Immature natural killer cell (primary cell): ENCODE results near the gene CDKL1. TPM values are rescaled to one million over a fixed set of nuclear protein-coding genes. Genes with fewer than 3 reads are reported as not detected.
"Not testable (repeated sequence)": the region's sequence is repeated elsewhere in the genome, so short reads cannot be mapped to it uniquely, and the experiment has no call there.

ENCODE experiments used
- DNase-seq, 3 donors: peaks; one replicate each; pipeline ENCODE4 v3.0.0; 2022; ENCODE audit warnings: mixed read lengths in 1 of 3
- H3K27ac Mint-ChIP-seq, 6 donors: one replicate each; pipeline ENCODE4 v1.8.0; 2020; ENCODE audit warnings: mixed read lengths in 6 of 6, mild to moderate bottlenecking in 5 of 6, inconsistent platforms in 4 of 6, moderate library complexity in 3 of 6
- H3K27me3 Mint-ChIP-seq, 3 donors: one replicate each; pipeline ENCODE4 v1.8.0; 2020 to 2021; ENCODE audit warnings: low read depth in 3 of 3, mild to moderate bottlenecking in 3 of 3, mixed read lengths in 3 of 3, moderate library complexity in 3 of 3, inconsistent platforms in 1 of 3
- H3K36me3 Mint-ChIP-seq, 3 donors: one replicate each; pipeline ENCODE4 v1.8.0; 2020; ENCODE audit warnings: mixed read lengths in 3 of 3, inconsistent platforms in 2 of 3, mild to moderate bottlenecking in 2 of 3
- H3K4me1 Mint-ChIP-seq, 2 donors: one replicate each; pipeline ENCODE4 v1.8.0; 2020; ENCODE audit warnings: inconsistent platforms in 2 of 2, mild to moderate bottlenecking in 2 of 2, mixed read lengths in 2 of 2, moderate library complexity in 1 of 2
- H3K4me3 Mint-ChIP-seq, 5 donors: one replicate each; pipeline ENCODE4 v1.8.0; 2020; ENCODE audit warnings: mild to moderate bottlenecking in 5 of 5, mixed read lengths in 5 of 5, inconsistent platforms in 3 of 5, moderate library complexity in 3 of 5
- H3K9me3 Mint-ChIP-seq, 6 donors: one replicate each; pipeline ENCODE4 v1.8.0; 2020; ENCODE audit warnings: mild to moderate bottlenecking in 6 of 6, mixed read lengths in 6 of 6, inconsistent platforms in 4 of 6, moderate library complexity in 3 of 6
- polyA plus RNA-seq, 3 donors: library from polyadenylated mRNA; unstranded; fragments of 300-500 nt; fragmentation: Illumina TruSeq; gene quantifications; one replicate each; pipeline ENCODE4 v1.2.3, GENCODE V29; 2021

The CDKL1 gene
- polyA plus RNA-seq, 3 donors from 2014 or later = 3.6 to 9.9 (median 5.4) TPM

- Mint-ChIP-seq H3K36me3 (peaks cover 24 to 34% (median 32%) of the 10 kb centered on the region in 3 donors), H3K4me1 (peaks cover 54 to 69% of the 10 kb centered on the region in 2 donors), H3K27ac (peak overlapping the region in 3 of 6 donors; percentile 12 to 63 (median 58))
These were observed 35.8 kb downstream of the CDKL1 start for GRCh38 chr14:50360851-50361250.

GRCh38 chr14:50360093-50360492, 36.6 kb downstream of the CDKL1 start:
- Mint-ChIP-seq H3K27me3 (peaks cover 1 to 14% (median 7%) of the 10 kb centered on the region in 3 donors), H3K36me3 (peaks cover 24 to 38% (median 32%) of the 10 kb centered on the region in 3 donors), H3K9me3 (peaks cover 0 to 4% (median 0%) of the 10 kb centered on the region in 6 donors), H3K27ac (peak overlapping the region in 4 of 6 donors; percentile 1 to 75 (median 32)), H3K4me3 (no peak overlapping the region), H3K4me1 (peaks cover 49 to 68% of the 10 kb centered on the region in 2 donors)
- no peak for DNase-seq

More at GRCh38 chr14:50360851-50361250, 35.8 kb downstream of the CDKL1 start:
- Mint-ChIP-seq H3K27me3 (peaks cover 1 to 14% (median 7%) of the 10 kb centered on the region in 3 donors), H3K9me3 (peaks cover 0 to 4% (median 0%) of the 10 kb centered on the region in 6 donors), H3K4me3 (peak overlapping the region in 1 of 5 donors; percentile 8)
- no peak for DNase-seq

- H3K27me3 Mint-ChIP-seq = peaks cover 1 to 14% (median 7%) of the 10 kb centered on the region in 3 donors
- peak overlapping the region in 2 of 6 donors; percentile 1 to 12 for H3K27ac Mint-ChIP-seq
- no peak for DNase-seq
- peaks cover 0 to 4% (median 0%) of the 10 kb centered on the region in 6 donors for H3K9me3 Mint-ChIP-seq
- peaks cover 45 to 63% of the 10 kb centered on the region in 2 donors for H3K4me1 Mint-ChIP-seq
- H3K36me3 Mint-ChIP-seq = peaks cover 24 to 38% (median 32%) of the 10 kb centered on the region in 3 donors
- no peak overlapping the region for H3K4me3 Mint-ChIP-seq
These were observed 37.0 kb downstream of the CDKL1 start for GRCh38 chr14:50359631-50360030.

- peaks cover 1 to 4% (median 4%) of the 10 kb centered on the region in 3 donors for H3K27me3 Mint-ChIP-seq
- peaks cover 24 to 44% (median 37%) of the 10 kb centered on the region in 3 donors for H3K36me3 Mint-ChIP-seq
- H3K4me1 Mint-ChIP-seq = peaks cover 33 to 45% of the 10 kb centered on the region in 2 donors
- peak overlapping the region in 5 of 6 donors; percentile 19 to 45 (median 33) for H3K27ac Mint-ChIP-seq
- H3K9me3 Mint-ChIP-seq = peaks cover 0 to 4% (median 0%) of the 10 kb centered on the region in 6 donors
- peak overlapping the region in 1 of 5 donors; percentile 23 for H3K4me3 Mint-ChIP-seq
- DNase-seq = no peak
These were observed 38.8 kb downstream of the CDKL1 start for GRCh38 chr14:50357753-50358395.

GRCh38 chr14:50357124-50357523, 39.6 kb downstream of the CDKL1 start:
- Mint-ChIP-seq H3K27ac (peak overlapping the region in 4 of 6 donors; percentile 1 to 41 (median 37)), H3K4me3 (no peak overlapping the region), H3K36me3 (peaks cover 19 to 39% (median 33%) of the 10 kb centered on the region in 3 donors), H3K9me3 (no peaks in the 10 kb centered on the region), H3K27me3 (peaks cover 0 to 1% (median 0%) of the 10 kb centered on the region in 3 donors), H3K4me1 (peaks cover 26 to 39% of the 10 kb centered on the region in 2 donors)
- no peak for DNase-seq

- not testable (repeated sequence) for H3K4me3 Mint-ChIP-seq, DNase-seq, H3K9me3 Mint-ChIP-seq, H3K27me3 Mint-ChIP-seq
- peaks cover 23 to 37% of the 10 kb centered on the region in 2 donors for H3K4me1 Mint-ChIP-seq
- peak overlapping the region in 2 of 6 donors; percentile 43 to 64 for H3K27ac Mint-ChIP-seq
- H3K36me3 Mint-ChIP-seq = peaks cover 19 to 39% (median 33%) of the 10 kb centered on the region in 3 donors
These were observed 40.4 kb downstream of the CDKL1 start for GRCh38 chr14:50356283-50356682.

DNA sequence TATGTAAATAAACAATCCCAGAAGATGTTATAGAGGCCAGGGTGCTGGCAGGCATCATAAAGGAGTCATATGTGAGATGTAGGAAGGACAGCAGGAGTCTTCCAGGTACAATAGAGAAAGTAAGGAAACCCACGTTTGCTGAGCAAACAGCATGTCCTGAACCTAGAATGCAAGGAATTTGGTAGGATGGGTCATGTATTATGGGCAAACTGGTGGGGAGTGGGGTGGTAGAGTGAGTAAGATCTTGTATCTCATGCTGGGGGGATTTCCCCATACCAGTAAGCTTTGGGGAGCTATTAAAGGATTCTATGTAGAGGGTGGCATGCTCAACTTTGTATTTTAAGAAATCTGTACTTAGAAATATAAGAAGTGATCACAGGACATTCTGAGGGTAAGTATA, 41.0 kb downstream of the CDKL1 start:
- DNase-seq = no peak
- H3K4me3 Mint-ChIP-seq = no peak overlapping the region
- H3K27ac Mint-ChIP-seq = peak overlapping the region in 1 of 6 donors; percentile 43
- H3K4me1 Mint-ChIP-seq = peaks cover 18 to 31% of the 10 kb centered on the region in 2 donors
- no peaks in the 10 kb centered on the region for H3K9me3 Mint-ChIP-seq
- peaks cover 23 to 43% (median 38%) of the 10 kb centered on the region in 3 donors for H3K36me3 Mint-ChIP-seq
- peaks cover 0 to 1% (median 0%) of the 10 kb centered on the region in 3 donors for H3K27me3 Mint-ChIP-seq

GRCh38 chr14:50354527-50354926, 42.2 kb downstream of the CDKL1 start:
- Mint-ChIP-seq H3K27ac (no peak overlapping the region), H3K36me3 (peaks cover 23 to 43% (median 32%) of the 10 kb centered on the region in 3 donors), H3K27me3 (peaks cover 0 to 1% (median 0%) of the 10 kb centered on the region in 3 donors), H3K4me1 (peaks cover 15 to 29% of the 10 kb centered on the region in 2 donors), H3K4me3 (no peak overlapping the region), H3K9me3 (no peaks in the 10 kb centered on the region)
- no peak for DNase-seq

DNA sequence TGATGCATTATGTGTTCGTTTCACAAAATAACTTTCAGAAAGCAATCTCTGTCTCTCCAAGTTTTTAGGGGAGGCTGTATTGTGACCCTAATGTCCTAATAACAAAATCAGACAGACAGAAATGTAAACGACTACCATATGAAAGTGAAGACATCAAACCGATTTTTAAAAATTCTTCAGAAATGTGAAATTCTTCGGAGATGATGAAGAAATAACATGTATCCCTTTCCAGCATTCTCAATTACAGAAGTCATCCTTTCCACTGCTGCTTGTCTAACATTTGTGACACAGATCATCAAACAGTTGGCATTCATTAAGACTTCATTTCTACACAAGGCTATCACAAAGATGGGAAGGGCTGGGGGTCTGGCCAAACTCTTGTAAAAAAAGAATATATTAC, 43.6 kb downstream of the CDKL1 start:
- Mint-ChIP-seq H3K9me3 (no peaks in the 10 kb centered on the region), H3K4me3 (no peak overlapping the region), H3K4me1 (peaks cover 10 to 25% of the 10 kb centered on the region in 2 donors), H3K27ac (no peak overlapping the region), H3K27me3 (peaks cover 0 to 1% (median 0%) of the 10 kb centered on the region in 3 donors), H3K36me3 (peaks cover 20 to 37% (median 36%) of the 10 kb centered on the region in 3 donors)
- DNase-seq = no peak

DNA sequence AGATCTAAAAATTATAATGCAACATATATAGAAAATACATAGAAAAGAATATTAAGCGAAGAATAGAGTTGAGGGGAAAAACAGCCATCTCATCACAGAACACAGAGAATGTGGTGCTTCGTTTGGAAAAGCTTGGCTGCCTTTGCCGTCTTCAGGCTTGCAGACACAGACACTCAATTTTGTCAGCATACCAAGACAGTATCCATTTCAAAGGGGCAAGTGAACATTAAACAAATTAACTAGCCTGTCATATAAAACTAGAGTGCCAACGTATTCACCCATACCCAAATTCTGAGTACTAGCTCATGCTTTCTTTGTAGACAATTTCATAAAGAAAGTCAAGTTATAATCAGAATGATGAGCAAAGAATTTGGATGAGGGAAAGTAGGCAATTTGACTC, 44.1 kb downstream of the CDKL1 start:
- Mint-ChIP-seq H3K4me3 (no peak overlapping the region), H3K4me1 (peaks cover 7 to 23% of the 10 kb centered on the region in 2 donors), H3K9me3 (no peaks in the 10 kb centered on the region), H3K27ac (no peak overlapping the region), H3K36me3 (peaks cover 17 to 34% (median 30%) of the 10 kb centered on the region in 3 donors), H3K27me3 (peaks cover 0 to 1% (median 0%) of the 10 kb centered on the region in 3 donors)
- DNase-seq = no peak

DNA sequence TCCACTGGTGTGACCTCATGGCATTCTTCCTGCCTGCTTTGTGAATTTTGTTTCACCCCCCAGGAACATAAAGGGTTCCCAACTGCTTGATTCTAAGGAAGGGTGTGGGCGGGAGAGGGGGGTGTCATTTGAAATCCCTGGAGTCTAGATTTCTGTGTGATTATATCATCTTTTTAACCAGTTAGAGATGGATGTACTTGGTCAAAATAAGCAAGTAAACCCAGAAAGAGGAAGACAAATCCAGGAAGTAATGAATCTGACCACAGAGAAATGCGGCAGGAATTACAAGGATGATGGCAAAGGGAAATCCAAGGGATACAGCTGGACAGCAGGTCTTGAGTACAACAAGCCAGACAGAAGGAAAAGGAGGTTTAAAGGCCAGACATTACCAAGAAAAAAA, 45.7 kb downstream of the CDKL1 start:
- Mint-ChIP-seq H3K27me3 (no peaks in the 10 kb centered on the region), H3K27ac (no peak overlapping the region), H3K36me3 (peaks cover 4 to 20% (median 14%) of the 10 kb centered on the region in 3 donors), H3K9me3 (no peaks in the 10 kb centered on the region), H3K4me1 (peaks cover 0 to 7% of the 10 kb centered on the region in 2 donors), H3K4me3 (no peak overlapping the region)
- DNase-seq = no peak

DNA sequence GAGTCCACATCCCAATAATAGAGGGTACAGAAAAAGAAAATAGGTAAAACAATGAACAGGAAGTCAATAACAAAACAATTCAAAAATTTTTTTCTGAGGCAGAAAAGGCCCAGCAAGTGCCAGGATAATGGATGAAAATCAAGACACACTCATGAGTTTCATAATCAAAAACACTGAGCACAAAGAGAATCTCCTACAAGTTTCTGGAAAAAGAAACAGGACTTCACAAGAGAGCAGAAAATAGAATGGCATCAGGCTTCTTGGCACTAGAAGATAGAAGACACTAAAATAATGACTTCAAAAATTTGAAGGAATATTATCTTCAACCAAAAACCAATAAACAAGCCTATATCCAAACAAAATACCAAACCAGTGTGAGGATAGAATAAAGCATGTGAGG, 47.7 kb downstream of the CDKL1 start:
- H3K36me3 Mint-ChIP-seq = peaks cover 4 to 18% (median 8%) of the 10 kb centered on the region in 3 donors
- no peaks in the 10 kb centered on the region for H3K27me3 Mint-ChIP-seq

DNA sequence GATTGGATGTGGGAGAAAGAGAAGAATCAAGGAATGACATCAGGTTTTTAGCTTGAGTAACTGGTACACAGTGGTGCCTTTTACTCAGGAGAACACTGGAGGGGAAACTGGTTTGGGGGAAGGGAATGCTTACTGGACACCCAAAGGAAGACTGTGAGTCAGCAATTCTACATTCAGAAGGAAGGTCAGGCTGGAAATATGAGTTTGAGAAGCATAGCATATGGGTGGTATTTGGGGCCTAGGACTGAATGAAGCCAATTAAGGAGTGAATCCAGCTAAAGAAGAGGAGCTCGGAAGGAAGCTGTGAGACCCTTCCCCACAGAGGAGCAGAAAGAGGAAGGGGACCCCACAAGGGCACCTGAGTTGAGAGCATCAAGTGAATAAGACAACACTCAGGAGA, 49.2 kb downstream of the CDKL1 start:
- Mint-ChIP-seq H3K27ac (peak overlapping the region in 3 of 6 donors; percentile 38 to 70 (median 43)), H3K27me3 (no peaks in the 10 kb centered on the region), H3K9me3 (no peaks in the 10 kb centered on the region), H3K4me3 (no peak overlapping the region), H3K4me1 (peaks cover 4 to 15% of the 10 kb centered on the region in 2 donors), H3K36me3 (peaks cover 4 to 18% (median 8%) of the 10 kb centered on the region in 3 donors)
- no peak for DNase-seq

More for the DNA sequence above, 47.7 kb downstream of the CDKL1 start:
- H3K4me3 Mint-ChIP-seq = no peak overlapping the region
- peaks cover 0 to 1% of the 10 kb centered on the region in 2 donors for H3K4me1 Mint-ChIP-seq
- H3K27ac Mint-ChIP-seq = peak overlapping the region in 2 of 6 donors; percentile 13 to 29
- H3K9me3 Mint-ChIP-seq = no peaks in the 10 kb centered on the region
- no peak for DNase-seq

- H3K4me3 Mint-ChIP-seq = no peak overlapping the region
- no peaks in the 10 kb centered on the region for H3K27me3 Mint-ChIP-seq
- H3K9me3 Mint-ChIP-seq = no peaks in the 10 kb centered on the region
- H3K36me3 Mint-ChIP-seq = peaks cover under 1 to 16% (median 6%) of the 10 kb centered on the region in 3 donors
- H3K4me1 Mint-ChIP-seq = peaks cover 5 to 17% of the 10 kb centered on the region in 2 donors
- H3K27ac Mint-ChIP-seq = peak overlapping the region in 2 of 6 donors; percentile 8 to 60
- DNase-seq = no peak
These were observed 50.7 kb downstream of the CDKL1 start for GRCh38 chr14:50345846-50346422.
